WTC11 (cell line): ENCODE results near the gene KCNT2. TPM values are rescaled to one million over a fixed set of nuclear protein-coding genes. Genes with fewer than 3 reads are reported as not detected.

Experiments
- ATAC-seq: fragments of 200-7000 bp; cut with Tn5 transposase; 2 replicates; pipeline ENCODE4 v1.10.0; 2021; ENCODE audit warnings: mild to moderate bottlenecking, moderate library complexity
- CTCF ChIA-PET: fragments of 300-600 bp; sonication (Branson Sonifier 250); formaldehyde crosslinking; loops from one replicate; lab custom pipeline; 2021; ENCODE audit warnings: antibody characterized with exemption; lab: Charles Lee
- POLR2A ChIA-PET: fragments of 350-600 bp; sonication (Branson Sonifier 250); formaldehyde crosslinking; loops from one replicate; lab custom pipeline; 2021; ENCODE audit warnings: antibody characterized with exemption; lab: Charles Lee
- DNase-seq: peaks from one replicate; pipeline ENCODE4 v3.0.0; 2021; ENCODE audit warnings: low spot score
- H3K27ac Mint-ChIP-seq: 2 replicates; pipeline ENCODE4 v1.8.0; 2021; ENCODE audit warnings: mixed read lengths
- H3K27me3 Mint-ChIP-seq: 2 replicates; pipeline ENCODE4 v1.8.0; 2021; ENCODE audit warnings: low read depth, mild to moderate bottlenecking, moderate library complexity, mixed read lengths
- H3K36me3 Mint-ChIP-seq: 2 replicates; pipeline ENCODE4 v1.8.0; 2021; ENCODE audit warnings: mixed read lengths
- H3K4me1 Mint-ChIP-seq: 2 replicates; pipeline ENCODE4 v1.8.0; 2022; ENCODE audit warnings: mixed read lengths
- H3K4me3 Mint-ChIP-seq: 2 replicates; pipeline ENCODE4 v1.8.0; 2021; ENCODE audit warnings: mild to moderate bottlenecking, moderate library complexity, mixed read lengths
- H3K9me3 Mint-ChIP-seq: 2 replicates; pipeline ENCODE4 v1.8.0; 2021; ENCODE audit warnings: mixed read lengths
- ATF2 ChIP-seq: sonication (generic); formaldehyde crosslinking; IDR thresholded peaks from 2 replicates; pipeline ENCODE4 v1.8.1; 2022; ENCODE audit warnings: low read depth, missing genetic modification reagents, borderline replicate concordance
- CBFB ChIP-seq: sonication (generic); formaldehyde crosslinking; IDR thresholded peaks from 2 replicates; pipeline ENCODE4 v1.8.1; 2022; ENCODE audit warnings: mild to moderate bottlenecking, low read depth, missing genetic modification reagents
- EMX1 ChIP-seq: fragments of 250-450 bp; sonication (Bioruptor Pico); IDR thresholded peaks from 2 replicates; pipeline ENCODE4 v1.8.0; 2021; ENCODE audit warnings: mild to moderate bottlenecking
- FOXP1 ChIP-seq: sonication (generic); formaldehyde crosslinking; IDR thresholded peaks from 2 replicates; pipeline ENCODE4 v1.8.0; 2022; ENCODE audit warnings: missing genetic modification reagents, mild to moderate bottlenecking, moderate library complexity, borderline replicate concordance
- GTF2I ChIP-seq: fragments of 250-450 bp; sonication (Bioruptor Pico); conservative IDR thresholded peaks from 2 replicates; pipeline ENCODE4 v1.4.0; 2021; ENCODE audit warnings: mild to moderate bottlenecking
- IRF2 ChIP-seq: sonication (generic); formaldehyde crosslinking; IDR thresholded peaks from 2 replicates; pipeline ENCODE4 v1.8.0; 2022; ENCODE audit warnings: low read depth, missing genetic modification reagents, borderline replicate concordance
- KAT7 ChIP-seq: sonication (generic); formaldehyde crosslinking; IDR thresholded peaks from 2 replicates; pipeline ENCODE4 v1.8.1; 2023; ENCODE audit warnings: missing genetic modification reagents, mild to moderate bottlenecking, borderline replicate concordance
- NR2C2 ChIP-seq: sonication (generic); formaldehyde crosslinking; IDR thresholded peaks from 2 replicates; pipeline ENCODE4 v1.8.0; 2022; ENCODE audit warnings: mild to moderate bottlenecking, missing genetic modification reagents
- NR3C1 ChIP-seq: sonication (generic); formaldehyde crosslinking; conservative IDR thresholded peaks from 2 replicates; pipeline ENCODE4 v1.8.1; 2023; ENCODE audit warnings: low read depth, mild to moderate bottlenecking, missing genetic modification reagents
- SMAD4 ChIP-seq: sonication (generic); formaldehyde crosslinking; IDR thresholded peaks from 2 replicates; pipeline ENCODE4 v1.8.0; 2022; ENCODE audit warnings: mild to moderate bottlenecking, missing genetic modification reagents
- TEAD4 ChIP-seq: sonication (generic); formaldehyde crosslinking; IDR thresholded peaks from 2 replicates; pipeline ENCODE4 v1.8.0; 2022; ENCODE audit warnings: mild to moderate bottlenecking, missing genetic modification reagents
- ZBTB43 ChIP-seq: sonication (generic); formaldehyde crosslinking; IDR thresholded peaks from 2 replicates; pipeline ENCODE4 v1.8.1; 2023; ENCODE audit warnings: mild to moderate bottlenecking, missing genetic modification reagents
- ZNF121 ChIP-seq: sonication (generic); formaldehyde crosslinking; IDR thresholded peaks from 2 replicates; pipeline ENCODE4 v1.8.0; 2023; ENCODE audit warnings: missing genetic modification reagents
- ZNF416 ChIP-seq: fragments of 250-450 bp; sonication (Bioruptor Pico); IDR thresholded peaks from 2 replicates; pipeline ENCODE4 v1.9.0; 2021; ENCODE audit warnings: mild to moderate bottlenecking, inconsistent platforms
- ZNF425 ChIP-seq: fragments of 250-450 bp; sonication (Bioruptor Pico); conservative IDR thresholded peaks from 2 replicates; pipeline ENCODE4 v1.9.0; 2021; ENCODE audit warnings: mild to moderate bottlenecking
- ZNF512 ChIP-seq: sonication (generic); formaldehyde crosslinking; IDR thresholded peaks from 2 replicates; pipeline ENCODE4 v1.8.1; 2022; ENCODE audit warnings: missing genetic modification reagents, borderline replicate concordance
- ZNF671 ChIP-seq: fragments of 250-450 bp; sonication (Bioruptor Pico); IDR thresholded peaks from 2 replicates; pipeline ENCODE4 v1.8.0; 2021; ENCODE audit warnings: mild to moderate bottlenecking
- ZSCAN18 ChIP-seq: fragments of 250-450 bp; sonication (Bioruptor Pico); IDR thresholded peaks from 2 replicates; pipeline ENCODE4 v2.1.2; 2022; ENCODE audit warnings: mild to moderate bottlenecking, moderate library complexity
- total RNA-seq: library from RNA; stranded (reverse); gene quantifications from 3 replicates; pipeline ENCODE4 v1.2.3, GENCODE V29; 2021
- TF ChIP-seq, protein P1 (sequence below): sonication (generic); formaldehyde crosslinking; IDR thresholded peaks from 2 replicates; pipeline ENCODE4 v1.8.0; 2022; ENCODE audit warnings: mild to moderate bottlenecking, missing genetic modification reagents
- TF ChIP-seq, protein P2 (sequence below): sonication (generic); formaldehyde crosslinking; IDR thresholded peaks from 2 replicates; pipeline ENCODE4 v1.8.1; 2023; ENCODE audit warnings: mild to moderate bottlenecking, missing genetic modification reagents, moderate library complexity

KCNT2 gene
- total RNA-seq, 1 experiment from 2014 or later = 11.6 TPM

GRCh38 chr1:196399713-196400112, 208.5 kb downstream of the KCNT2 start (continued):
- TF ChIP-seq TEAD4 (CRISPR knock-in tag) = no peak
- TF ChIP-seq ZSCAN18 (CRISPR knock-in tag) = no peak
- TF ChIP-seq IRF2 = no peak
- no peak for TF ChIP-seq NR3C1 (CRISPR knock-in tag)

GRCh38 chr1:196393742-196394141, 214.5 kb downstream of the KCNT2 start:
- Mint-ChIP-seq H3K27me3 (no peaks in the 10 kb centered on the region), H3K27ac (no peak overlapping the region), H3K36me3 (no peaks in the 10 kb centered on the region; the same call in 1 of the 2 replicates), H3K4me3 (no peak overlapping the region), H3K9me3 (no peaks in the 10 kb centered on the region), H3K4me1 (peaks cover 8% of the 10 kb centered on the region)
- DNase-seq = no peak
- no peak for ATAC-seq
- ChIA-PET POLR2A (no interaction called here), CTCF (no interaction called here)
- TF ChIP-seq, protein P1, sequence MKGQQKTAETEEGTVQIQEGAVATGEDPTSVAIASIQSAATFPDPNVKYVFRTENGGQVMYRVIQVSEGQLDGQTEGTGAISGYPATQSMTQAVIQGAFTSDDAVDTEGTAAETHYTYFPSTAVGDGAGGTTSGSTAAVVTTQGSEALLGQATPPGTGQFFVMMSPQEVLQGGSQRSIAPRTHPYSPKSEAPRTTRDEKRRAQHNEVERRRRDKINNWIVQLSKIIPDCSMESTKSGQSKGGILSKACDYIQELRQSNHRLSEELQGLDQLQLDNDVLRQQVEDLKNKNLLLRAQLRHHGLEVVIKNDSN = no peak
- TF ChIP-seq FOXP1 (CRISPR knock-in tag) (no peak), KAT7 (no peak), CBFB (CRISPR knock-in tag) (no peak), ZSCAN18 (CRISPR knock-in tag) (no peak), ZBTB43 (CRISPR knock-in tag) (no peak), ATF2 (CRISPR knock-in tag) (no peak), NR2C2 (no peak), GTF2I (no peak), SMAD4 (CRISPR knock-in tag) (no peak), EMX1 (no peak), ZNF121 (no peak), ZNF416 (no peak), ZNF671 (CRISPR knock-in tag) (no peak), ZNF512 (no peak), ZNF425 (no peak)
- TF ChIP-seq, protein P2, sequence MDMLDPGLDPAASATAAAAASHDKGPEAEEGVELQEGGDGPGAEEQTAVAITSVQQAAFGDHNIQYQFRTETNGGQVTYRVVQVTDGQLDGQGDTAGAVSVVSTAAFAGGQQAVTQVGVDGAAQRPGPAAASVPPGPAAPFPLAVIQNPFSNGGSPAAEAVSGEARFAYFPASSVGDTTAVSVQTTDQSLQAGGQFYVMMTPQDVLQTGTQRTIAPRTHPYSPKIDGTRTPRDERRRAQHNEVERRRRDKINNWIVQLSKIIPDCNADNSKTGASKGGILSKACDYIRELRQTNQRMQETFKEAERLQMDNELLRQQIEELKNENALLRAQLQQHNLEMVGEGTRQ (CRISPR knock-in tag) = no peak
